Fibroblast of skin of left quadriceps (primary cell): ENCODE data around the gene ZBTB7C.
A peak's percentile ranks its signal among the peaks of the same experiment; 100 is the strongest.

Experiments used
- DNase-seq, 2 experiments: peaks; one replicate each; pipeline ENCODE4 v3.0.0-alpha.2; 2013; ENCODE audit warnings: low read depth in 2 of 2

Gene ZBTB7C

DNA sequence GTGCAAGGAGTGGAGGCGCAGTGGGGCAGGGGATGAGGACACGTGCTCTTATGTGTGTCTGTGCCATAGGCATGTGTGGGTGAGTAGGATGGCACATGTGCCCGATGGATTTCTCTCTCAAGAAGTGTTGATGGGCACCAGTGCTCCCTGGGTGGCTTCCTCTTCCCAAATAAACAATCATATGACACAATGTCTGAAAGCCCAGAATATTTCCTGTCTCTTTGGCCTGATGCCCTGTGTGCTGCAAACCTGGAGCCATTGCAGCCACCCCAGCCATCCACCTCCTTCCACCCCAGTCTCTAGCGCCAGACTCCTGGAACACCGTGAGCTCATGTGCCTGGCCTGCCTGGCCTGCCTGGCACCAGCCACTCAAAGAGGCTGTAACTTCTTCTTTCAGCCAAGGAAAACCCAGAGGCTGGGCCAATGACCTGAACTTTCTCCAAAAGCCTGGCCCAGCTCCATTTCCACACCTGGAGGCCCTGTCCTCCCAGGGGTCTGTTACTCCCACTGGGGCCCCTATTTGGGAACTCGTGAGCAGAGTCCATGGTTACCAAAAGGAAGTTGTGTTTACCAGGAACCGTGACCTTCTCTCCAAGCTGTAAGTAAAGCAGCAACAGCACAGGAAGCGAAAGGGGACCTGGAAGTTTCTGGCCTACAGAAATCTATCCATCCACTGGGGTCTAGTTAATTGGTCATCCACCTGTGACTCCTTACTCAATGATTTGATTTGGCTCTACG is 9.5 kb upstream of the ZBTB7C start:
- no peak for DNase-seq

DNA sequence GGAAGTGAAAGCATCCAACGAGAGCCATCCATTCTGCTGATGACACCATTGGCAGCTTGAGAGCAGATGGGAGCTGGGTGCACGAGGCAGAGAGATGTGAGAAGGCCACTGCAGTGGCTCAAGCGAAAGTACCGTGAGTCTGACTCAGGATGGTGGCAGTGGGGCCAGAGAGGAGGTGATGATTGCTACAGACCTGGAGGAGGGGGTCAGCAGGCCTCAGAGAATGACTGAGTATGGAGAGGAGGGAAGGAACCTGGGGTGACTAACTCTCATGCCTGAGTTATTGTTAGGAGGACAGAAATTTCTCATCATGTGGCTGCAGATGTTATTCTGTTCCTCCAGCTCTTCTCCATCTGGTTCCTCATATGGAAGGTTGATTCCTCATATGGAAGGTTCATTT is 8.8 kb upstream of the ZBTB7C start:
- no peak for DNase-seq

DNA sequence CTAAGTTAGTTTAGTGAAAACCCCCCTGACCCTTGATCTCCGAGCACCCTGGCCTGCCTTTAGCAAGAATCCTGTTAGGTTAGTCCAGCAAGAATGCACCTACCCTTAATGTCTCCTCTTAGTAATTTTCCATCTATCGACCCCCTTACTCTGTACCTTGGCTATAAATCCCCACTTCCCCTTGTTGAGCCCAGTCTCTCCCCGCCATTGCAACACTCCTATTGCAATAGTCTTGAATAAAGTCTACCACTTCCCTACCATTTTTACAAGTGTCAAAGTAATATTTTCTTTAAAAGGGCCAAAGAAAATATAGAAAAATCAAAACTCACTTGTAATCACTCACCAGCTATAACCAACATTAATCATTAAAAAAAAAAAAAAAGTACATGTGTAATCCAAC is 4.2 kb upstream of the ZBTB7C start:
- DNase-seq = no peak

DNA sequence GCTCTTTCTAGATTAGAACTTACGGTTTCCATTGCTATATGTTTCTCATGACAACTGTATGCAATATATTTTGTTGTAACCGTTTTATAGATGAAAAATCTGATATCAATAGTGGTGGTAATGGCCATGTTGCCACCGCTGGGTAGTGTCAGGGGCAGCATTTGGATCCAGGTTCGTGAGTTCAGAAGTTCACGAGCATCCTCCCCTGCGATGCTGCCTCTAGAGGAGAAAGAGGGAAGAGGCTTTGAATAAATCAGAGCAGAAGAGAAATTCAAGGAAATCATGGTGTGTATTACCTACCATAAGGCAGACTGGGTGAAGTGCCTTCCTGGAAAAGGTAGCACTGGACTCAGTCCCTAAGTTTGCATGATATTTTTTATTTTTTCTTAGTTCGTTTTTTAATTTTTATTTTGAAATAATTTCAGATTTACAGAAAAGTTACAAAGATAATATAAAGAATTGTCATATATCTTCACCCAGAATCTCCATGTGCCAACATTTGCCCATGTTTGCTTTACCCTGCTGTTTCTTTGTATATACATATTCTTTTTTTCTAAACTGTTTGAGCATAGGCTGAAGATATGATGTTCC is 3.3 kb upstream of the ZBTB7C start:
- DNase-seq = no peak

DNA sequence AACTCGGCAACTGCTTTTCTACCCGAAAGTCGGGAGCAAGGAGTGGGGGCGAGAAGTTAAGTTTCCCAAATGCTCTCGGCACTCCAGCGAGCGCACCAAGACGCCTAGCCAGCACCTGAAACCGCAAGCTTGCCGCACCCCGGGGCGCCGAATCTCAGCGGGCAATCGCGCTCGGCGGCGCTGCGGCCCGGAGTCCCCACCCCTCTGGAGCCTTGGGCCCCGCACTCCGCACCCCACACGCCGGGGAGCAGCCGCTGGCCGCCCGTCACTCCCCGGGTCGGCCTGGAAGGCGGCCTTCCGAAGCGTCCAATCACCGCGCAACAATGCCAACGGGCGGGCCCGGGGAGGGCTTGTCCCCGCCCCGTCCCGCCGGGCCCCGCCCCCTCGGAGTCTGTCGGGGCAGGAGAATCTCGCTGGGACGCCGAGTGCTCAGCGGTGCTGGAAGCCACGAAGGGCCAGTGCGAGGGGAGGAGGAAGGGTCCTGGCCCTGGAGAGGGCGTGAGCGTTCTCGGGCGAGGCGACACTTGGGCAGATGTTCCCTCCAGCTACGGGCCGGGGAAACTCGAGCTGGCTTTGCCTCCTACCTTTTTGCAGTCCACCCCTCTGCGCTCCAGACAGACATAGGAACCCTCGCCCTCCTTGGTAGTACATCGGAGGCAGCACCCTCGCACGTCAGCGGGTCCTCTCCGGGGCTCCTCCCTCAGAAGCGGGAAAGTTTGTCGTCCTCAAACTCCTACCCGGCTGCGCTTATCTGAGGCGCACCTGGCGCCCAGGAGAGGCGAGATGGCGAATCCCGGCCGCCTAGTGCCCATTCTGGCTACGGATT is 1.1 kb upstream of the ZBTB7C start:
- DNase-seq = peak; percentile 32 to 42

DNA sequence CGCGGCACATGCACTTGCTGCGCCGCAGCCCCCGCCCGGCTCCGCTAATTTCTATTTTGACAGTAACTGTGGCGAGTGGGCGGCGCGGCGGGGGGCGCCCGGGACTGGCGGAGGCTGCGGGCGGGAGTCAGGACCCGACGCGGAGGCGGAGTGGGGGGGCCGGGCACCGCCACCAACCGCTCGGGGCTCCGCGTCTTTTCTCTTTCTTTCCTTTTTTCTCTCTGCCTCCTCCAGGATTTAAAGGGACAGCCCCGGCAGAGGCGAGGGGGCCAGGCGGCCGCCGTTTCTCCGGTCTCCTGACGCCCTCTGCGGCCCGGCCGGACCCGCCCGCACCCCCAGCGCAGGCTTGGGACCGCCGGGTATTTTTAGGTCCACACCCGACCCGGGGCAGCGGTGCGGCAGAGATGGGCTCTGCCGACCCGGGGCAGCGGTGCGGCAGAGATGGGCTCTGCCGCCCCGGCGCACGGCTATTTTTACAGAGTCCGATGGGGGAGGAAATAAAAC is 460 bp upstream of the ZBTB7C start:
- DNase-seq = no peak

DNA sequence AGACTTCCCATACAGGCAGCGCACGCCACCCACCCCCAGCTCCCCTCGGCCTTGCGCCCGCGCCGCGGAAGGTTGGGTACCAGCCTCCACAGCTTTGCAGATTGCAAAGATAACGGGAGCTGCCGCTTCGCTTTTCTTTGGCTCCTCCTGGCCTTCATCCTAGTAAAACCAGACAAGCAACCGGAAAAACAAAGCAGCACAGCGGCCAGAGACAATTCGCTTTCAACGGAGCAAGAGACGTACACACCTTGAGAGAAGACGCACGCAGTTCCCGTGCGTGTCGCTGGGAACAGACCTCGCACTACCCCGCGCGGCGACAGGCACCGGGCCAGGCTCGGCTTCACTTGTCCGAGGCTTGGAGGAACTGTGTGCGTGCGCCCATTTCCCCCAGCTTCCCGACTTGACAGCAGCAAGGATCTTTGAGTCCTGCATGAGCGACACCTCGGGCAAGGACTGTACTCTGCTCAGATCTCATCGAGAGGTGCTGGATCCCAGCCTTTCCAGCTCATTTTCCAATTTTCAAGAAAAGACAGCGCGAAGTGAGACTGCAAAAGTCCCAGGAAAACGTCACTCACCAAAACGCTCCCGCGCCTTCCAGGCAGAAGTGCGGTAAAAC is 964 bp downstream of the ZBTB7C start:
- DNase-seq = no peak

DNA sequence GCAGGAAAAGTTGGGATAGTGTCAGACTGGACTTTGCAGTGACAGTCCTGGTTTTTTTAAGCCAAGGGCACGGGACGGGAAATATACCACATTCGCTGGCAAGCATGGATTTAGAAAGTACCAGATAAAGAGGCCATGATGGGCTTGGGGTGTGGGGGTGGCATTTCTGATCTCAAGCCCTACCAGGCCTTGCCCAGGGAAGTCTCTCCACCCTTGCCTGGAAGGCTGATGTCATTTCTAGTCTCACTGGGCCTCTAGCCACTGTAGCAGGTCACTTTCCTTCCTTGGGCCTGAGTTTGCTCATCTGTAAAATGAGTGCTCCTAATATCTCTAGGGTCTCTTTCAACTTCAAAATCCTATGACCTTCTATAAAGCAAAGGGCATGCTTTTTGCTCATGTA is 1.8 kb downstream of the ZBTB7C start:
- DNase-seq = no peak

DNA sequence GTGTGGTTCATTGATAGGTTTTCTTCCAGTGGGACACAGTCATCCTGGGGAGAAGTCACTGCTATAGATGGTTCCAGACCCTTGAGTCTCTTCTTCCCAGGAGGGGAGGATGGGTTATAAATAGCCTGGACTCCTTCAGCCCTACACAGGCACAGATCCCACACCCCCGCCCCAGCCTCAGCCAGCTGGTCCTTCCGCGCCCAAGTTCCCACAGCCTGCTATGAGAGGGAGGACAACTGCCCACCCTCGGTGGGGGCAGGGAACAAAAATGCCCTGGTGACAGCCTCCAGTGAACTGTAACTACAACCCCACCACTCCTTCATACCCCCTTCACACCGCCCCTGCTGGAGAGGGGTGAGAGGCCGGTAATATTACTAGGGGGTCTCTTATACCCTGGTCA is 3.2 kb downstream of the ZBTB7C start:
- no peak for DNase-seq

DNA sequence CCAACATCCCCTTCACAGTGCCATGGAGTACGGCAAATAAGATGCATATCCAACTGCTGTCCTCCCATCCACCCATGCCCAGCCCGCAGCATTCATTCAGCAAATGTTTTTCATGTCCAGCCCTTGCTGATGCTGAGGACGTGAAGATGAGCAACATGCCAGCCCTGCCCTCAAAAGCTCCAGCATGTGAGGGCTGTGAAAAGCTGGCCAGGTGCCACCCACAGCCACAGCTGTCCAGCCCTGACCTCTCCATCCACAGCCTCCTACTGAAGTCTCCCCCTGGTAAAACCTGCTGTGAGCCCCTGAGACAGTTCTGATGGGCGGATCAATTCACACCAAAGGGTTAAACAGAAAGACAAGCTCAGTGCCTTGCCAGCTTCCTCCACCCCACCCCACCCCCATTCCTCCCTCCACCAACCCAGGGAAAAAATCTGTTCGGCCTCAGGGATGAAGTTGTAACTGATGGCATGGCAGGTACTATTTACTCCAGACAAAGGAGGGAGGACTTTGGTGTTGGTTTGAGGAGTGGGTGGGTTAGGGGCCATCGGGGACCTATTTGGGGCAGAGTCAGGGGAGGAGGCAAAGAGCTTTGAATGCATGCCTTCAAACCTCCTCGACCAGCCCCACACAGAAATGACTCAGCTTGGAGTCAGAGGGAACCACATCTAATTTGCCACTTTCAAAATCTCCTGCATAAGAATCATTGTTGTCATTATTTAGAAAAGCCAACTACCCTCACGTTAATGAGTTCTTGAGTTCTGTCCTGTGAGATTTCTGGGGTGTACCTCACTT is 4.3 kb downstream of the ZBTB7C start:
- DNase-seq = no peak

DNA sequence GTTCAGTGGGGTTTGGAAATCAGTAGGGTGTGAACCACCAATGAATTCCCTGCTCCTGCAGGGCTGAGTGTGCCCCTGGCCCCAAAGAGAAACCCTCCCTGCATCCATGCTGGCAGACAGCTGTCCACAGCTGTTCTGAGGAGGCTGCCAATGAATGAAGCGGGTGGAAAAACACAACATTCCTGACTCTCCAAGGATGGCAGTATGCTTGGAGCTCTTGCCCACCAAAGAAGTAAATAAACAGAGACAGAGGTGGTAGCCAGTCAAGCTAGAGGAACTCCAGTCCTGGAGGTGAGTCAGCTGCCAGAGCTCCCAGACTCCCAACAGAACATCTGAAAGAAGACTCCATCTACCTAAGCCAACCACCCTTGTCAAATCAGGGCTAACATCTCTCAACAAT is 6.2 kb downstream of the ZBTB7C start:
- no peak for DNase-seq

DNA sequence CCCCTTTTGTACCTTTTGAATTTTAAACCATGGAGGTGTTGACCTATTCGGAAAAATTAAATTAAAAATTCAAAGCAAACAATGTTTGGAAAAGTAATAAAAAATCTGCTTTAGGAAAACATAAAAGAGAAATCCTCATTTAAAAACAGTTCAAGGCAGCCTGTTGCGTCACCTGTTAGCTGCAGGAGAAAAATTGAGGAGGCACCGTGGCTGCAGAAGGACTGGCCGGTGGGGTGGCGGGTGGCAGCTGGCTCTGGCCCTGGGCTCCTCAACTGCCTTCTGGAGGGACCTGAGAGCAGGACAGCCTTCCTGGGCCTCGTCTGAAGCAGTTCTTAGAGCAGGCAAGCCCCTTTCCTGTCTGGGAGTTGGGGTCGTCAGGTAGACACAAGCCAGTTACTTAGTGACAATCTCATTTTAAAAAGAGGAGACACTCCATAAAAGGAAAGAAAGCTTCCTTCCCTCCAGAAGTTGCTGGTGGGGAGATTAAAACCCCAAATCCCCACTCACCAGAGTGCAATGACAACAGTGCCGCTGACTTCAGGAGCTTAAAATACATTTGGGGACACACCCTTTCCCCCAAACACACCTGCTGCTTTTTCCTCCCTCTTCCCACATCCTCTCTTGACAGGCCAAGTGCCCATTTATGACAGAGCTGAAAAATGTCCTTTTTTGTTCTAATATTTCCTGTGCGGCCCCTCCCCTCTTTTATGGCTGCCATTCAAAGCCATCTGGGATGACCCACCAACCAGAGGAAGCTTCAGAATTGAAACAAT is 9.7 kb downstream of the ZBTB7C start:
- no peak for DNase-seq

DNA sequence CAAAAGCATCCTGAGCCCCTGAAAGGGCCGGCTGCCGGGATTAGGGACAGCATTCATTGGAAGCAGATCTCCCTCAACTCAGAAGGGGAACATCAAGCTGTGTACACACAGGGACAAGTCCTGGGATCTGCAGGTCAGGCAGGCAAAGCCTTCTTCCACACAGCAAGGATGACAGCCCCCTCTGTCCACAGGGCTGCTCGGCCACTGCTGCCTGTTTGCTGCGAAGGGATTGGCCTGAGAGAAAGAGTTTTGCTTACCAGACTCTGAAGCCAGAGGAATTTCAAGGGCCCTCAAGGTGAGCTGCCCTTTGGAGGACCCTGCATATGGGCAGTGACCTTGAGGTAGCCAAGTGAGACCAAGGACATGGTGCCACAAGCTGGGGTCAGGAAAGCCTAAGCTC is 11.1 kb downstream of the ZBTB7C start:
- no peak for DNase-seq

DNA sequence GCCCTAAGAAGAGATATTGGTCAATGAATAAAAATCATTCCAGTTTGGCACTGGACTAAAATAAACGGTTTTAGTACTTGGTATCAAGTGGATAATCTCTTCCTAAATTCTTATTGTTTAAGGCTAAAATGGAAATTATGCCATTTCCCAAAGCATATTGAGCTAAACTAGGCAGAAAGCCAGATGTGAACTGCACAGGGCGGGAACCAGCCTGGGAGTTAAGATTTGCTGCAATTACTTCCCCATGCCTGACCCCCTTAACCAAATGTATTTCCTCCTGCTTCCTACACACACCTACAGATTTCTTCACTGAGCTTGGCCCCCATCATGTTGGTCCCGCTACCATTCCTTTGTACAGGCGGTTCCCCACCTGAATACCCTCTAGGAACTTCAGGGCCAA is 12.2 kb downstream of the ZBTB7C start:
- DNase-seq = no peak

DNA sequence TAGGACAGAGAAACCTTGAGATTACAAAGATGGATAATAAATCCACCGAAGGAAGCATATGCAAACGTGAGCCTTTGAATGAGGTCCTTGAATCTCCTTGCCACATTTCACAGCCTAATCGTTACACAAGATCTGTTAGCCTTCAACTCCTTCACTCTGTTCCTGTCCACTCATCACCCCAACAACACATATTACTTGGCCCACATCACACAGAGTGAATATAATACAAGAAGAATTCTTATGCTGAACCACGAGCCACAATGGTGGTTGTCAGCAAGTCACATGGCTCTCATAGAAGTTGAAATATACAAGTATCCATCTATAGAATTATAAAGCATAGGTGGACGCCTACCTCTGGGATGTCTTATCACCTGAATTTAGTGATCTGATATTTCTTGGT is 12.6 kb downstream of the ZBTB7C start:
- no peak for DNase-seq

DNA sequence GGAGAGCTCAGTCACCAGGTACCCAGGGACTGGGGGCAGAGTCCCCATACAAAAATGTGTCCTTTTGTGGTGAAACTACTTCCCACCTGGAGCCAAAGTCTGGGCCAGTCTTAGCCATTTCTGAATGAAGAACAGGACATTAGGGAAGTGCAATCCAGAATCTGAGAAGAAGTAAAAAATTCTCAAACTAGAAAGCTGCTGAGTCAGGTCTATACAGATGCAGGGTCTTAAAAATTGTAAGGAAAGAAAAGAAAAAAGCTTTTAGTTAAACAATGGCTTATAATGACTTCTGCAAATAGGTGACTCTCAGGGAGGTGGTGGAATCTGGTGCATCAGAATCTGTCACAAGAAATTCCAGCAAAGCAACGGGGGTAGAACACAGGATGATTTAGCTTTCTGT is 13.5 kb downstream of the ZBTB7C start:
- no peak for DNase-seq

DNA sequence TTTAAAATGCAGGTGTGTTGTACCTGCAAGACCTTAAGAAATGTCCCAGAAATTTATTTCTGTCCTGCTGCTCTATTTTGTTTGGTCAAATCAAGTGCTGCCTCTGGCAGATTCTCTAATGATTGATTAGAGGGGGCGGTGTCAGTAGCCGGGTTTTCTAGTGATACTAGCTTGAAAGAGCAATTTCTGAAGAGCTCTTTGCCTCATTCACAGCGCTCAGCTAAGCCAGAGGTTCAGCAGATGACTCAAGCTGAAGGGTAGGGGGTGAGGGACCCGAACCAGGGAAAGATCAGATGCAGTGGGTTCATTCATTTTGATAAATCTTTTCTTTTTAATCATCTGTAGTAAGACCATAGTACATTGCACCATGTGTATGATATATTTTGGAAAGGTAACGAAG is 15.0 kb downstream of the ZBTB7C start:
- DNase-seq = no peak

DNA sequence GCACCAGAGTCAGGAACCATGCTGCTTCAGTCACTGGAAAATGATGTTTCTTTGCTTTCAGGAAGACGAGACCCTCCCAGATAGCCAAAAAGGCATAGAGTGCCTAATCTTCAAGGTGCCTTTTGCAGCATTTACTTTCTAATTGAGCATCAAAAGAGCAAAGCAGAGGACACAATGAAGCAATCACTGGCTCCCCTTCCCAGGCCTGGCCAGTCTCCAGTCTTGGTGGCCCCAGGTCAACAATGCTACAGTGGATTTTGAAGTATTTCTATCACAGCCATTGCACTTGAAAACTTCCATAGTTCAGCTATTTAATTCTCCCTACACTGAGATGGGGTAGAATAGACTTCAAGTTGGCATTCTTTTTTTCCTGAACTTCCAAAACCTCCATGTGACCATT is 15.4 kb downstream of the ZBTB7C start:
- no peak for DNase-seq

DNA sequence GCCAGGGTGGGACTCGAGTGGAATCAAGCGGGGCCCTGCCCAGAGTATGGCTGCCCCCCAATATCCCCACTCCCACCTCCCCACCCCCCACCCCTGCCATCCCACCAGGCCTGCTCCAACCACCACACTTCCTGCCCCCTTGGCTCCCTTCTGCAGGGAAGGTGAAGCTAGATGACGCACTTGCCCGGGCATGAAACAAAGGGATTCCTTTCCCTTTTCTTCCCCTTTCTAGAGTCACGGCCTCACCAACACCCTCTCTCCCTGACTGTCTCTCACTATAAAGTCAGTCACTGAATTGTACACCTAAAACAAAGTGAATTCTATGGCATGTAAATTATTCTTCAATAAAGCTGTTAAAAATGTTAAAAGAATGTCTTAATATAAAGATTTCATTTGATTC is 16.0 kb downstream of the ZBTB7C start:
- no peak for DNase-seq

DNA sequence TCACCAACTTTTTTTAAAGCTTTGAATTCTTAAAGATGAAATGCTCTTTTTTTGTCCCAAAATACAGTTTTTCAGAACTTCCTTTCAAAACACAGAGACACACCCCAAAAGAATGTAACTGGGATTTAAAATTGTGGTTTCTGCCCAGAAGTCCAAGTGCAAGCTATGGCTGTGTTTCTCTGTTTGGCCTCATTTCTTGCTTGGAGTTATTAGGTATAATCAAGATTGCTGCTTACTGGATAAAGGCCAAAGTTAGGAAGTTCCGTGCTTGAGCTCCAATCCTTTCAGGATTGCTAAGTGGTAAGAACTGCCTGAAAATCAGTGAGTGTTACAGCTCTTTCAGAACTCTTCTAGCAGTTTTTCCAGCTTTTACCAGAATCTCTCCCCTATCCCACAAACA is 16.9 kb downstream of the ZBTB7C start:
- DNase-seq = no peak

DNA sequence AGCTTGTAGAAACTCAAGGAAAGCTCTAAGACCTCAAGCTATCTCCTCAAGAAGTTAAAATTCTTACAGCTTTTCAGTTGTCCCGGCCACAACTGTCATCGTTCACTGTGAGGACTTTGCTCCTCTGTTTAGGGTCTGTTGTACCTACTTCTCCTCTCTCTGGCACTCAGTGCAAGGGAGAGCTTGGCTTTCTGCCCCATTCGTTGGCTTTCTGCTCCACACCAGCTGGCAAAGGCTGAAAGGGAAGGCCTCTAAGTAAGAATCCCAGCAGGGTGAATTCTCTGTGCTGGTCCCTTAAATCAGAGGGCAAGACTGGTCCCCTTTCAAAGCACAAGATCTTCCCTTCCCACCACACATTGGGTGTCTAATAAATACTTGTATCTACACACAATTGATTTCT is 17.3 kb downstream of the ZBTB7C start:
- no peak for DNase-seq
